ENCODE results near the gene SMARCB1. TPM values are rescaled to one million over a fixed set of nuclear protein-coding genes. Genes with fewer than 3 reads are reported as not detected.
A peak's percentile ranks its signal among the peaks of the same experiment; 100 is the strongest.

SMARCB1 gene
- total RNA-seq, 1 donor from 2014 or later, result 52.0 TPM

- TF ChIP-seq CTCF (IDR thresholded peaks at IDR 0.05; ENCODE audit: borderline replicate concordance), result no peak
- Histone ChIP-seq H3K4me1 (peaks cover 83% of the 10 kb centered on the region), H3K27me3 (ENCODE audit: low read depth) (no peaks in the 10 kb centered on the region), H3K9me3 (replicated peaks) (no peaks in the 10 kb centered on the region), H3K4me3 (no peak overlapping the region), H3K36me3 (peaks cover 29% of the 10 kb centered on the region), H3K27ac (replicated peaks) (peak overlapping the region; percentile 96)
- no peak for DNase-seq
- intact Hi-C loops (cut with micrococcal nuclease), result no loop called here
Observed at GRCh38 chr22:23836692-23837495, 50.1 kb downstream of the SMARCB1 start.

GRCh38 chr22:23837496-23837859 is 50.7 kb downstream of the SMARCB1 start:
- no peak for TF ChIP-seq CTCF (IDR thresholded peaks at IDR 0.05; ENCODE audit: borderline replicate concordance)
- intact Hi-C loops (cut with micrococcal nuclease), result no loop called here
- no peak for DNase-seq
- H3K27ac ChIP-seq (replicated peaks), result peak overlapping the region; percentile 96
- H3K4me3 ChIP-seq, result no peak overlapping the region
- peaks cover 27% of the 10 kb centered on the region for H3K36me3 ChIP-seq
- H3K9me3 ChIP-seq (replicated peaks), result no peaks in the 10 kb centered on the region
- peaks cover 77% of the 10 kb centered on the region for H3K4me1 ChIP-seq
- H3K27me3 ChIP-seq (ENCODE audit: low read depth), result no peaks in the 10 kb centered on the region

GRCh38 chr22:23837911-23838680 is 51.3 kb downstream of the SMARCB1 start:
- Histone ChIP-seq H3K4me3 (peak overlapping the region; percentile 58), H3K27ac (replicated peaks) (peak overlapping the region; percentile 96), H3K27me3 (ENCODE audit: low read depth) (no peaks in the 10 kb centered on the region), H3K9me3 (replicated peaks) (no peaks in the 10 kb centered on the region), H3K36me3 (peaks cover 27% of the 10 kb centered on the region), H3K4me1 (peaks cover 71% of the 10 kb centered on the region)
- DNase-seq, result no peak
- TF ChIP-seq CTCF (IDR thresholded peaks at IDR 0.05; ENCODE audit: borderline replicate concordance), result no peak
- intact Hi-C loops (cut with micrococcal nuclease), result no loop called here

- intact Hi-C loops (cut with micrococcal nuclease), result no loop called here
- TF ChIP-seq CTCF (IDR thresholded peaks at IDR 0.05; ENCODE audit: borderline replicate concordance), result no peak
Observed at GRCh38 chr22:23838681-23839468, 52.1 kb downstream of the SMARCB1 start, which contains the start of gene DERL3. DERL3 (minus strand) TSS chr22:23839006; CDS start chr22:23838987, 19 bp downstream.

GRCh38 chr22:23840026-23840425 is 53.3 kb downstream of the SMARCB1 start:
- Histone ChIP-seq H3K27ac (replicated peaks) (no peak overlapping the region), H3K4me1 (peaks cover 65% of the 10 kb centered on the region), H3K4me3 (no peak overlapping the region), H3K9me3 (replicated peaks) (no peaks in the 10 kb centered on the region), H3K27me3 (ENCODE audit: low read depth) (no peaks in the 10 kb centered on the region), H3K36me3 (peaks cover 8% of the 10 kb centered on the region)
- TF ChIP-seq CTCF (IDR thresholded peaks at IDR 0.05; ENCODE audit: borderline replicate concordance), result no peak
- no peak for DNase-seq
- intact Hi-C loops (cut with micrococcal nuclease), result no loop called here

More at GRCh38 chr22:23838681-23839468, 52.1 kb downstream of the SMARCB1 start, which contains the start of gene DERL3:
- H3K36me3 ChIP-seq, result peaks cover 20% of the 10 kb centered on the region
- H3K4me1 ChIP-seq, result peaks cover 65% of the 10 kb centered on the region
- peak within 1 kb of the TSS; percentile 58 for H3K4me3 ChIP-seq
- peak within 1 kb of the TSS; percentile 96 for H3K27ac ChIP-seq (replicated peaks)
- H3K9me3 ChIP-seq (replicated peaks), result no peaks in the 10 kb centered on the region
- peak; percentile 98 for DNase-seq
- no peaks in the 10 kb centered on the region for H3K27me3 ChIP-seq (ENCODE audit: low read depth)

Measured in left ventricle myocardium inferior (tissue), 1 donor.